ENCODE measurements around the gene TIMM17A.

Gene TIMM17A

GRCh38 chr1:201914456-201915235 lies 40.7 kb upstream of the TIMM17A start:
- Histone ChIP-seq H3K4ac (ENCODE audit: low read depth, low read length) (no peak overlapping the region), H2AK5ac (ENCODE audit: low read length) (no peak overlapping the region), H3K4me1 (ENCODE audit: control insufficient read depth, low read depth, low read length) (peaks cover 3% of the 10 kb centered on the region), H3K36me3 (ENCODE audit: control insufficient read depth, insufficient read depth, low read length) (no peaks in the 10 kb centered on the region), H3K79me1 (ENCODE audit: low read length) (no peaks in the 10 kb centered on the region), H3K79me2 (ENCODE audit: control insufficient read depth, insufficient read depth, low read length) (no peaks in the 10 kb centered on the region), H3K27ac (ENCODE audit: low read depth, low read length) (no peak overlapping the region), H4K5ac (ENCODE audit: low read length) (no peak overlapping the region), H4K8ac (ENCODE audit: low read depth, low read length) (no peak overlapping the region), H2BK5ac (ENCODE audit: low read length) (no peak overlapping the region), H3K18ac (ENCODE audit: low read length) (no peak overlapping the region), H2BK120ac (ENCODE audit: low read depth, low read length) (no peak overlapping the region), H3K27me3 (ENCODE audit: insufficient read depth, low read length, poor library complexity) (no peaks in the 10 kb centered on the region), H3K9ac (ENCODE audit: low read length) (no peak overlapping the region), H3K23ac (ENCODE audit: low read length) (no peak overlapping the region), H3K4me2 (ENCODE audit: low read length) (no peak overlapping the region), H3K56ac (ENCODE audit: low read length) (no peak overlapping the region), H3K4me3 (ENCODE audit: low read length) (no peak overlapping the region), H2BK15ac (replicated peaks; ENCODE audit: low read depth) (no peak overlapping the region)
- no peak for DNase-seq
- WGBS (ENCODE audit: extremely low coverage, insufficient coverage, low lambda C conversion rate) = no CpG with 5 or more reads among the region's 14 CpGs

GRCh38 chr1:201916649-201917249 lies 38.6 kb upstream of the TIMM17A start:
- no peak overlapping the region for H3K56ac ChIP-seq (ENCODE audit: low read length)
- no peak overlapping the region for H4K5ac ChIP-seq (ENCODE audit: low read length)
- H3K4me2 ChIP-seq (ENCODE audit: low read length) = no peak overlapping the region
- no peak overlapping the region for H2BK15ac ChIP-seq (replicated peaks; ENCODE audit: low read depth)
- WGBS (ENCODE audit: extremely low coverage, insufficient coverage, low lambda C conversion rate) = no CpG with 5 or more reads among the region's 11 CpGs
- no peaks in the 10 kb centered on the region for H3K36me3 ChIP-seq (ENCODE audit: control insufficient read depth, insufficient read depth, low read length)
- no peak overlapping the region for H2AK5ac ChIP-seq (ENCODE audit: low read length)
- no peak overlapping the region for H3K4me3 ChIP-seq (ENCODE audit: low read length)
- no peaks in the 10 kb centered on the region for H3K27me3 ChIP-seq (ENCODE audit: insufficient read depth, low read length, poor library complexity)
- no peak overlapping the region for H3K9ac ChIP-seq (ENCODE audit: low read length)
- no peaks in the 10 kb centered on the region for H3K79me2 ChIP-seq (ENCODE audit: control insufficient read depth, insufficient read depth, low read length)
- no peak overlapping the region for H3K18ac ChIP-seq (ENCODE audit: low read length)
- no peak overlapping the region for H3K23ac ChIP-seq (ENCODE audit: low read length)
- no peak overlapping the region for H2BK120ac ChIP-seq (ENCODE audit: low read depth, low read length)
- H3K27ac ChIP-seq (ENCODE audit: low read depth, low read length) = no peak overlapping the region
- H3K4me1 ChIP-seq (ENCODE audit: control insufficient read depth, low read depth, low read length) = peaks cover 3% of the 10 kb centered on the region
- H2BK5ac ChIP-seq (ENCODE audit: low read length) = no peak overlapping the region
- H4K8ac ChIP-seq (ENCODE audit: low read depth, low read length) = no peak overlapping the region
- no peak overlapping the region for H3K4ac ChIP-seq (ENCODE audit: low read depth, low read length)
- no peaks in the 10 kb centered on the region for H3K79me1 ChIP-seq (ENCODE audit: low read length)
- DNase-seq = no peak

- no peak overlapping the region for H3K18ac ChIP-seq (ENCODE audit: low read length)
- H3K4me3 ChIP-seq (ENCODE audit: low read length) = no peak overlapping the region
- H3K4me1 ChIP-seq (ENCODE audit: control insufficient read depth, low read depth, low read length) = no peaks in the 10 kb centered on the region
- H3K79me2 ChIP-seq (ENCODE audit: control insufficient read depth, insufficient read depth, low read length) = no peaks in the 10 kb centered on the region
- H3K27ac ChIP-seq (ENCODE audit: low read depth, low read length) = no peak overlapping the region
- no peak overlapping the region for H3K4me2 ChIP-seq (ENCODE audit: low read length)
- no peaks in the 10 kb centered on the region for H3K36me3 ChIP-seq (ENCODE audit: control insufficient read depth, insufficient read depth, low read length)
- no CpG with 5 or more reads among the region's 7 CpGs for whole genome bisulfite sequencing (ENCODE audit: extremely low coverage, insufficient coverage, low lambda C conversion rate)
- no peak overlapping the region for H3K56ac ChIP-seq (ENCODE audit: low read length)
- no peak overlapping the region for H2BK120ac ChIP-seq (ENCODE audit: low read depth, low read length)
- no peak for DNase-seq
- no peaks in the 10 kb centered on the region for H3K79me1 ChIP-seq (ENCODE audit: low read length)
- H3K4ac ChIP-seq (ENCODE audit: low read depth, low read length) = no peak overlapping the region
- no peak overlapping the region for H4K5ac ChIP-seq (ENCODE audit: low read length)
- H3K9ac ChIP-seq (ENCODE audit: low read length) = no peak overlapping the region
- H3K23ac ChIP-seq (ENCODE audit: low read length) = no peak overlapping the region
- no peak overlapping the region for H2BK15ac ChIP-seq (replicated peaks; ENCODE audit: low read depth)
- H4K8ac ChIP-seq (ENCODE audit: low read depth, low read length) = no peak overlapping the region
- no peak overlapping the region for H2BK5ac ChIP-seq (ENCODE audit: low read length)
- no peak overlapping the region for H2AK5ac ChIP-seq (ENCODE audit: low read length)
- no peaks in the 10 kb centered on the region for H3K27me3 ChIP-seq (ENCODE audit: insufficient read depth, low read length, poor library complexity)
Observed at GRCh38 chr1:201917362-201918033, 37.8 kb upstream of the TIMM17A start.

DNA sequence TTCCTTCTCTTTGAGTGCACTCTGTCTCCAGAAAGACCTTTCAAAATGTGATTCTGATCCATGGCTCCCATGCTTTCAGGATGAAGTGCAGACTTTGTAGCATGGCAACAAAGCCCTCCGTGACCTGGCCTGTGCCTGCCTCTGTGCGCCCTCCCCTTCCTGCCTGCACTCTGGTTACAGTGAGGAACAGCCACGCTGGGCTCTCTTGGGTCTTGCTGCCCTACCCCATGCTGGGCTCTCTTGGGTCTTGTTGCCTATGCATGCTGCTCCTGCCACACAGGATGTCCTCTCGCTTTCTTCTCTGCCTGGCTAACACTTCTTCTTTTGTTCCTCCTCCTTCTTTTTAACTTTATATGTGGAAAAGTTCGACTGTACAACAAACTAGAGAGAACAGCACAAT lies 37.0 kb upstream of the TIMM17A start:
- Histone ChIP-seq H4K8ac (ENCODE audit: low read depth, low read length) (no peak overlapping the region), H3K23ac (ENCODE audit: low read length) (no peak overlapping the region), H3K79me2 (ENCODE audit: control insufficient read depth, insufficient read depth, low read length) (no peaks in the 10 kb centered on the region), H3K18ac (ENCODE audit: low read length) (no peak overlapping the region), H3K4ac (ENCODE audit: low read depth, low read length) (no peak overlapping the region), H2BK120ac (ENCODE audit: low read depth, low read length) (no peak overlapping the region), H3K9ac (ENCODE audit: low read length) (no peak overlapping the region), H4K5ac (ENCODE audit: low read length) (no peak overlapping the region), H2BK15ac (replicated peaks; ENCODE audit: low read depth) (no peak overlapping the region), H2BK5ac (ENCODE audit: low read length) (no peak overlapping the region), H3K79me1 (ENCODE audit: low read length) (no peaks in the 10 kb centered on the region), H3K36me3 (ENCODE audit: control insufficient read depth, insufficient read depth, low read length) (no peaks in the 10 kb centered on the region), H3K4me2 (ENCODE audit: low read length) (no peak overlapping the region), H3K27me3 (ENCODE audit: insufficient read depth, low read length, poor library complexity) (no peaks in the 10 kb centered on the region), H3K56ac (ENCODE audit: low read length) (no peak overlapping the region), H3K4me3 (ENCODE audit: low read length) (no peak overlapping the region), H3K27ac (ENCODE audit: low read depth, low read length) (no peak overlapping the region), H3K4me1 (ENCODE audit: control insufficient read depth, low read depth, low read length) (no peaks in the 10 kb centered on the region), H2AK5ac (ENCODE audit: low read length) (no peak overlapping the region)
- WGBS (ENCODE audit: extremely low coverage, insufficient coverage, low lambda C conversion rate) = no CpG with 5 or more reads among the region's 5 CpGs
- DNase-seq = no peak

DNA sequence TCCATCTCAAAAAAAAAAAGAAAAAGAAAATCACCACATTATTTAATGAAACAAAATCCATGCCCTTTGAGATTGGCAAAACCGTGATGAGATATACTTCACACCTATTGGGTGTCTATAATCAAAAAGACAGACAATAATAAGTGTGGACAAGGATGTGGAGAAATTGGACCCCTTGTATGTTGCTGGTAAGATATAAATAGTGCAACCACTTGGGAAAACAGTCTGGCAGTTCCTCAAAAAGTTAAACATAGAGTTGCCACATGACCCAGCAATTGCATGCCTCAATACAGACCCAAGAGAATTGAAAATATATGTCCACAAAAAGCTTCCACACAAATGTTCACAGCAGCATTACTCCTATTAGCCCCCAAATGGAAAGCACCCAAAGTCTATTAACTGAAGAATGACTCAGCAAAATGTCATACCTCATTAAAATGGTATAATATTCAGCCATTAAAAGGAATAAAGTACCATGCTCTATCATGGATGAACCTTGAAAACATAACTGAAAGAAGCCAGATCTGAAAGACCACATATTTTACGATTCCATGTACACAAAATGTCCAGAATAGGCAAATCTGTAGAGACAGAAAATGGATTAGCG lies 33.2 kb upstream of the TIMM17A start:
- H2BK120ac ChIP-seq (ENCODE audit: low read depth, low read length) = no peak overlapping the region
- H3K36me3 ChIP-seq (ENCODE audit: control insufficient read depth, insufficient read depth, low read length) = no peaks in the 10 kb centered on the region
- no peak overlapping the region for H3K18ac ChIP-seq (ENCODE audit: low read length)
- no peaks in the 10 kb centered on the region for H3K4me1 ChIP-seq (ENCODE audit: control insufficient read depth, low read depth, low read length)
- H3K9ac ChIP-seq (ENCODE audit: low read length) = no peak overlapping the region
- H4K8ac ChIP-seq (ENCODE audit: low read depth, low read length) = no peak overlapping the region
- no peak overlapping the region for H3K4me3 ChIP-seq (ENCODE audit: low read length)
- H2BK15ac ChIP-seq (replicated peaks; ENCODE audit: low read depth) = no peak overlapping the region
- H3K4me2 ChIP-seq (ENCODE audit: low read length) = no peak overlapping the region
- WGBS (ENCODE audit: extremely low coverage, insufficient coverage, low lambda C conversion rate) = no CpG with 5 or more reads among the region's 3 CpGs
- H2BK5ac ChIP-seq (ENCODE audit: low read length) = no peak overlapping the region
- no peak overlapping the region for H2AK5ac ChIP-seq (ENCODE audit: low read length)
- no peaks in the 10 kb centered on the region for H3K27me3 ChIP-seq (ENCODE audit: insufficient read depth, low read length, poor library complexity)
- no peaks in the 10 kb centered on the region for H3K79me2 ChIP-seq (ENCODE audit: control insufficient read depth, insufficient read depth, low read length)
- H3K4ac ChIP-seq (ENCODE audit: low read depth, low read length) = no peak overlapping the region
- no peak for DNase-seq
- H3K56ac ChIP-seq (ENCODE audit: low read length) = no peak overlapping the region
- H3K27ac ChIP-seq (ENCODE audit: low read depth, low read length) = no peak overlapping the region
- H4K5ac ChIP-seq (ENCODE audit: low read length) = no peak overlapping the region
- no peaks in the 10 kb centered on the region for H3K79me1 ChIP-seq (ENCODE audit: low read length)
- no peak overlapping the region for H3K23ac ChIP-seq (ENCODE audit: low read length)
